Measurements from ENCODE around the gene SHLD1.
"Not testable (repeated sequence)": the region's sequence is repeated elsewhere in the genome, so short reads cannot be mapped to it uniquely, and the experiment has no call there.

SHLD1 gene

GRCh38 chr20:5749952-5750779 lies at the start of gene SHLD1:
Gene SHLD1 (plus strand): TSS chr20:5750401. CDS start chr20:5772866, 22,465 bp downstream.
- peak; percentile 73 for DNase-seq (ENCODE audit: low read depth)

- not testable (repeated sequence) for DNase-seq (ENCODE audit: low read depth)
Observed at GRCh38 chr20:5702339-5702738, 47.9 kb upstream of the SHLD1 start.

DNA sequence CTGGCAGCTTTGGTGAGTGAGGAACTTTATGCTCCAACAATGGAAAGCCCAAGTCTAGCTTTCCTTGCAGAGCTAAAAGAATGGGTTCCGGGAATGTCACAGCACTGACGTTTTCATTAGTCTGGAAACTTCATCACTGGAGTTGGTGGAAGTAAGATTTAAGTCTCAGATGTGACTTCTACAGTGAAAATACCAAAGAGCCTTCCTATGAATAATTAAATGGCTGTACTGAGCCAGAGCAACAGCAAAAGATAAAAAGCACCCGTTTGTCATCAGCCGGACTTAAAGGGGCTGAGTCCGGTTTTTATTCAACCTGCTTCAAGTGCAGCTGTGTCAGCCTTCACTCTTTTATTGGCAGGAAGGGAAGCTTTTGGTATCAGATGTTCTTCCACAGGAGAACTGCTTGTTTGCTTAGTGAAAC lies 46.5 kb upstream of the SHLD1 start:
- DNase-seq (ENCODE audit: low read depth) = no peak

GRCh38 chr20:5705827-5706226 lies 44.4 kb upstream of the SHLD1 start:
- DNase-seq (ENCODE audit: low read depth) = no peak

DNA sequence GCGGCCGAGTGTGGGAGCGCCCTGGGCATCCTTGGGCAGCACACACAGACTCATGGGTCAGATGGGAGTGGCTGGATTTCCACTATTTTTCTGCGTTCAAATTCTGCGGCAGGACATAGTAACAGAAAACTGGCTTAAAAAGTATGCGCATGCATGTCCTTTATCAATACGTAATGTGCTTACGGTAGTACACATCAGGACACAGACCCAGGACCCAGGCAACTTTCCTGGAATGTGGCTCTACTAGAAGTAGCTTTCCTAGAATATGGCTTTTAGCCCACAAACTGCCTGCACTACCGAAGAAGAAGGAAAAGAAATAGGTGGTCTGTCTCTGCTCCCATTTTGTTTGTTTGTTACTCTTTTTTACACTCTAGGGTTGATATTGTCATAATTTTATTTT lies 43.4 kb upstream of the SHLD1 start:
- DNase-seq (ENCODE audit: low read depth) = no peak

DNA sequence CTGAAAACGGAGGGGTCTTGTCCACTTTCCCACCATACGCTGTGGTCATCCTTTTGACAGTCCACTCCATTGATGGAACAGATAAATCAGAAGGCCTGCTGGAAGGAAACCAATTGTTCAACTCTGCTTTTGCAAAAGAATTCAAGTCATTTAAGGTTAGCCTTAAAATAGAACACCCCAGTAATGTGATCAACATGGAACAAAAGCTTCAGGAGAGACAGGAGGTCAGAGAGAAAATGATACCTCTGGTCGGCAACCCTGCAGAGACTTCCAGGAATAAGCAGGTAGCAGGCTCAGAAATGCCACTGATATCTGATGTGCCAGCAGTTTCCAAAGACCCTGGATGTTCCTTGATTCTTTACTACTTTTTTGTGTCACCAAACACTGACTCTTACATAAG lies 39.6 kb upstream of the SHLD1 start:
- no peak for DNase-seq (ENCODE audit: low read depth)

GRCh38 chr20:5714261-5715041 lies 35.8 kb upstream of the SHLD1 start:
- DNase-seq (ENCODE audit: low read depth) = no peak

- no peak for DNase-seq (ENCODE audit: low read depth)
Observed at GRCh38 chr20:5715071-5715841, 34.9 kb upstream of the SHLD1 start.

- no peak for DNase-seq (ENCODE audit: low read depth)
Observed at GRCh38 chr20:5716953-5717352, 33.2 kb upstream of the SHLD1 start.

DNA sequence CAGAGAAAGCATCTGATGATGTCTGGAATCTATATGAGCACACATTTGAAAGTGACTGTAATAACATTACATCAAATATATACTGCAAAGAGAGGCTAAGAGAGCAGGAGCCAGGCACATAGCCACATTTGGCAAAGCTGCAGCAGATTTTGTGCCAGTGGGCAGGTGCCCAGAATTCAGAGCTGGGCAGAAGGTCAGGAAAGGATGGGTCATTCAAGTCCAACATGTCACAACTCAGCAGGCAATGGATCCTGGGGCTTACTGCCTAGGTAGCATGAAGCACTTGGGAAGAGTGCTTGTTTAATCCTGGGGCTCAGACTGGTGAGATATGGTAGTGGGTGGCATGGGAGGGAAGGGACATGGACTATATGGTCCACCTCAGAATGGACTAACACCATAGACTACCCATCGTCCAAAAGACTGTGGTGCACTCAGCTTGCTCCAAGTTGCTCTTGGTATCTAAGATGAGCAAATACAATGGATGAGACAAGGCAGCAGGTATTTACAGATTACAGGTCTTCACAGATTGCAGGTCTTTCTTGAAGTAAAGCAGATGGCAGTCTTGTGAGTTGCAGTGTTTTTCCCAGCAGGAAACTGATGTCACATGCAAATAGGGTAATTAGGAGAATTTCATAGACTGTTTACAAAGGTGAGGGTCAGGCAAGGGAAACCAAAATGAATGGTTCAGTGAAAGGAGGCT lies 31.2 kb upstream of the SHLD1 start:
- no peak for DNase-seq (ENCODE audit: low read depth)

GRCh38 chr20:5719861-5720403 lies 30.3 kb upstream of the SHLD1 start:
- no peak for DNase-seq (ENCODE audit: low read depth)

GRCh38 chr20:5720696-5721095 lies 29.5 kb upstream of the SHLD1 start:
- DNase-seq (ENCODE audit: low read depth) = no peak

DNA sequence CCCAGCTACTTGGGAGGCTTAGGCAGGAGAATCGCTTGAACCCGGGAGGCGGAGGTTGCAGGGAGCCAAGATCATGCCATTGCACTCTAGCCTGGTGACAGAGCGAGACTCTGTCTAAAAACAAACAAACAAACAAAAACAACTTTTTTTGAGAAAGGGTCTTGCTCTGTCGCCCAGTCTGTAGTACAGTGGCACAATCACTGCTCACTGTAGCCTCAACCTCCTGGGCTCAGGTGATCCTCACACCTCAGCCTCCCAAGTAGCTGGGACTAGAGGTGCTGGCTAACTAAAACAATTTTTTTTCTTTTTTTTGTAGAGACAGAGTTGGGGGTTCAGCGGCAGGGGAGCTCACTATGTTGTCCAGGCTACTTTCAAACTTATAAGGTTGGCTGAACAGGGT lies 28.8 kb upstream of the SHLD1 start:
- DNase-seq (ENCODE audit: low read depth) = not testable (repeated sequence)

DNA sequence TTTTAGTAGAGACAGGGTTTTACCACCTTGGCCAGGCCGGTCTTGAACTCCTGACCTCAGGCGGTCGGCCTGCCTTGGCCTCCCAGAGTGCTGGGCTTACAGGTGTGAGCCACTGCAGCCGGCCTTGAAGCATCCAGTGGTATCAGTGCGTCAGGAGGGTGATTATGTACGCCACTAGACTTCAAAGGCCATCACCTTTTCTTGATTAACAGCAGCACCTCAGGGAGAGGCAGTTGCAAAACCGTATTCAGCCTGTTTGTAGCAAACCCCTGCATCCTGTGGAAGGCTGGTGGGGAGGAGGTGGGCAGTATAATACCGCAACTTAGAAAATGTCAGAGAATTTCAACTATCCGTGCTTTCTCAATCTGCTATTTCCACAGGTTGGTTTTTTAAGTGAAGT lies 27.3 kb upstream of the SHLD1 start:
- DNase-seq (ENCODE audit: low read depth) = no peak

- DNase-seq (ENCODE audit: low read depth) = not testable (repeated sequence)
Observed at GRCh38 chr20:5725183-5725463, 25.1 kb upstream of the SHLD1 start.

DNA sequence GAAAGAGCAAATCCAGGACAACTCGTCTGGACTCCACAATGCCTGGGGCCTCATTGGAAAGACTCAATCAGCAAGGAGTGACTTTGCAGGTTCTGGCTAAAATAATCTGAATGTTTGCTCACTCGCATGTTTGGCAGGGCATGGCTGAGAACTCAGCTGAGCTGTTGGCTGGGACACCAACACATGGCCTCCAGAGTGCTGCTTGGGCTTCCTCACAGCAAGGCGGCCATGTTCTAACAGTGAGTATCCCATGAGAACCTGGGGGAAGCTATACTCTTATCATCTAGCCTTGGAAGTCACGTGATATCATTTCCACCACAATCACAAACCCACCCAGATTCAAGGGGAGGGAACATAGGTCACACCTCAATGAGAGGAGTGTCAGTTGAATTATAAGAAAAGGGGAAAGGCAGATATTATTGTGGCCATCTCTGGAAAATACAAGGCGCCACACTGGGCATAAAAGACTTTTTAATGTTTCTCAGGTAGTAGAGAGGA lies 23.1 kb upstream of the SHLD1 start:
- no peak for DNase-seq (ENCODE audit: low read depth)

GRCh38 chr20:5729348-5729747 lies 20.9 kb upstream of the SHLD1 start:
- DNase-seq (ENCODE audit: low read depth) = no peak

GRCh38 chr20:5730131-5730530 lies 20.1 kb upstream of the SHLD1 start:
- DNase-seq (ENCODE audit: low read depth) = no peak

DNA sequence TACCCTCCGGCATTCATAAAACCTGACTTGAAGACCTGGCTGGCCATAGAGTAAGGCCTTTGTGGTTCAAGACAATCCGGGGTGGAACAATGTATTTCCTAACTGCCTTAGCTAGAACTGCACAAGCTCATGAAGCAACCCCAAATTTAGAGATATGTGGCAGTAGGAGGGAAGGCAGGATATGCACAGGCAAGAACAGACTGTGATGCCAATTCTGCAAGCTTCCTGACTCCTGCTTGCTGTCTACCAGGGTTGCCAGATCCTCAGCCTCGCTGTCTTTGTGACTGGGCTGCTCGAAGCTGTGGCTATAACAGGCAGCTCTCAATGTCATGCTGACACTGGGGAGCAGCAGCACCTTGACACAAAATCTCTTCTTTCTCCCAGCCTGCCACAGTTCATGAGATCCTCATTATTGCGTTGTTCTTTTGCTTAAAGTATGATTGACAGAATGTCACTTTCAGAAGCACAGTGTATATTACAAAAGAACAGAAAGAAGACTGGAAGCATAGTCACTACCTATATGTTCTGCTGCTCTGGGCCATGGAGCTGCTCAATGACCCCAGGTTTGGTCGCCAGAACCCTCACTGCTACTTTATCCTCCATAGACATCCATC lies 18.3 kb upstream of the SHLD1 start:
- no peak for DNase-seq (ENCODE audit: low read depth)

GRCh38 chr20:5734602-5735001 lies 15.6 kb upstream of the SHLD1 start:
- DNase-seq (ENCODE audit: low read depth) = no peak

GRCh38 chr20:5735845-5736510 lies 14.2 kb upstream of the SHLD1 start:
- DNase-seq (ENCODE audit: low read depth) = no peak
